GM18858 (cell line): ENCODE results near the gene MAFB.

Experiments used
- ATAC-seq: cut with Tn5 transposase; IDR thresholded peaks from one replicate; pipeline ENCODE4 v1.9.1; 2021; ENCODE audit not compliant: unreplicated experiment

The MAFB gene

GRCh38 chr20:40663304-40663790, 25.7 kb downstream of the MAFB start:
- no peak for ATAC-seq

- ATAC-seq: no peak
Measured at GRCh38 chr20:40659567-40659966, 29.5 kb downstream of the MAFB start.

GRCh38 chr20:40658509-40658908, 30.5 kb downstream of the MAFB start:
- ATAC-seq: no peak

- ATAC-seq: no peak
Measured at GRCh38 chr20:40657526-40657925, 31.5 kb downstream of the MAFB start.

- no peak for ATAC-seq
Measured at GRCh38 chr20:40655451-40655850, 33.6 kb downstream of the MAFB start.

- ATAC-seq: no peak
Measured at GRCh38 chr20:40654876-40655275, 34.2 kb downstream of the MAFB start.

GRCh38 chr20:40652441-40652987, 36.5 kb downstream of the MAFB start:
- no peak for ATAC-seq

GRCh38 chr20:40651151-40651550, 37.9 kb downstream of the MAFB start:
- ATAC-seq: no peak

- no peak for ATAC-seq
Measured at GRCh38 chr20:40650707-40651106, 38.3 kb downstream of the MAFB start.

- no peak for ATAC-seq
Measured at GRCh38 chr20:40648210-40649072, 40.6 kb downstream of the MAFB start.

GRCh38 chr20:40646813-40647212, 42.2 kb downstream of the MAFB start:
- ATAC-seq: no peak

GRCh38 chr20:40646361-40646760, 42.7 kb downstream of the MAFB start:
- no peak for ATAC-seq

- ATAC-seq: no peak
Measured at GRCh38 chr20:40644863-40645262, 44.2 kb downstream of the MAFB start.

- no peak for ATAC-seq
Measured at GRCh38 chr20:40643891-40644290, 45.1 kb downstream of the MAFB start.

GRCh38 chr20:40641809-40642208, 47.2 kb downstream of the MAFB start:
- no peak for ATAC-seq

- ATAC-seq: no peak
Measured at GRCh38 chr20:40641202-40641601, 47.8 kb downstream of the MAFB start.

- ATAC-seq: no peak
Measured at GRCh38 chr20:40640667-40641066, 48.4 kb downstream of the MAFB start.

GRCh38 chr20:40639676-40640355, 49.2 kb downstream of the MAFB start:
- no peak for ATAC-seq

GRCh38 chr20:40639132-40639531, 49.9 kb downstream of the MAFB start:
- ATAC-seq: no peak

GRCh38 chr20:40638414-40638813, 50.6 kb downstream of the MAFB start:
- no peak for ATAC-seq

- ATAC-seq: no peak
Measured at GRCh38 chr20:40637176-40637575, 51.9 kb downstream of the MAFB start.

GRCh38 chr20:40636486-40636885, 52.5 kb downstream of the MAFB start:
- no peak for ATAC-seq
